G401.6 (cell line): Measurements from ENCODE around the gene DPY19L3.

Experiments used
- FAIRE-seq: peaks from 2 replicates; lab custom pipeline; 2012; peaks lifted over from hg19 to GRCh38; lab: Jason Lieb, UNC

Gene DPY19L3

DNA sequence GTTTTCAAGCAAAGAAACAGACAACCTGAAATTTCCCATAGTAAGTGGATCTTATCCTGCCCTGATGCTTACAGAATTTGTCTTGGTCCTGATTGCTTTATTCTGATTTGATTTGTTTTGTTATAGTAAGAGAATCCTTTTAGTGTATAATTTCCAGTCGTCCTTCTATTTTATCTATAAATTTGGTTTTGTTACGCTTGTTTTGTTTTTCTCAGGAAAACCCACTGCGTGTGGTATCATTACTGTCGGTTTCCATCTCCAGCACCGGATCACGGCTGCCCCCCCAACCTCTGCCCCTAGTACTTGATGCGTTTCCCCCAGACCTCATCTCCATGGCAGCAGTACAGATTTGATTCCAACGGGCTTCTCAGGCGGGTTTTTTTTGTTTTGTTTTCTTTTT is 117.4 kb downstream of the DPY19L3 start:
- no peak for FAIRE-seq

DNA sequence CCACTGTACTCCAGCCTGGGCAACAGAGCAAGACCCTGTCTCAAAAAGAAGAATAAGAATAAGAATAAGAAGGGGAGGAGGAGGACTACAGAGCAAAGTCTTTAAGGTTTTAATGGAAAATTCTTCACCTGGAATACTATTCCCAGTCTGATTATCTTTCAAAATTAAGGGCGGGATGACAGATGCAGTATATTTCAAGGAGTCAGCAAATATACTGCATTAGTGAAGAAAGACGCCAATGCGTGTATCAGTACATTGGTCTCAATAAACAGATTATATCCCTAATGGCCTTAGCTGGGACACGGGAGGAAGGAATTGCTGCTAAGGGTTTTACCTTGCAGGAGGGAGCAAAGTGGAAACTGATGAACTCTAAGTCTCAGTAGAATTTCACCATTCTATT is 121.3 kb downstream of the DPY19L3 start:
- FAIRE-seq: no peak

DNA sequence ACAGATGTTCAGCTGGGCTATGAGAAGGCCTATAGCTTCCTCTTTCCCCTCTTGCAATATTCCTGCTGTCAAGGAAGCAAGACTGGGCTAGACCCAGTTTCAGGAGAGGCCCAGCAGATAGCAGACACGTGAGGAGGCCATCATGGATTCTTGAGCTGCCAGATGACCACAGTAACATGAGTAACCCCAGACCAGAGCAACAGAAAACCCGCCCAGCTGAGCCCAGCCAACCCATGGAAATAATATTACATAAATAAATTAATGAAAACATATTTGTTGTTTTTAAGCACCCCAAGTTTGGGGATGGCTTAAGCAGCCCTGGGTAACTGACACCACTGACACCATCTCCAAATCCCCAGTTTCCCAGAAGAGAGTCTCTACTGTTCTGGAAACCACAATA is 125.2 kb downstream of the DPY19L3 start:
- no peak for FAIRE-seq

DNA sequence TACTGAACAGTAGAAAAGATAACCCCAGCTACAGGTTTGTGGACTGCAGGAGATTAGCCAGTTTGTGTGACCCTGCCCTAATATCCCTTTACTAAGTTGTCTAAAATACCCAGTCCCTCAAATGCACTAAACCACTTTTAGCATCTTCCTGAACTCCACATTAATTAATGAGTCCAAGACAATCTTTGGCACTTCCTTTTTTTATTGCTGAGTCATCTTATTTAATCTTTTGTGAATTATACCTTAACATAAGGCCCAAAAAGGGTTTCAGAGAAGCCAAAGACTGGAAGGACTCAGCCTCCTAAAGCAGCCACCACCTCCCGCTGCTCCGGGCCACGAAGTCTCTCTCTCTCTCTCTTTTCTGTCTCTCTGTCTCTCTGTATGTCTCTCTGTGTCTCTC is 126.7 kb downstream of the DPY19L3 start:
- no peak for FAIRE-seq
